AG20443 (cell line): ENCODE data around the gene BGN.

ENCODE experiments used
- DNase-seq: peaks from one replicate; pipeline ENCODE4 v3.0.0; 2012; ENCODE audit warnings: low spot score, mixed read lengths

Gene BGN

DNA sequence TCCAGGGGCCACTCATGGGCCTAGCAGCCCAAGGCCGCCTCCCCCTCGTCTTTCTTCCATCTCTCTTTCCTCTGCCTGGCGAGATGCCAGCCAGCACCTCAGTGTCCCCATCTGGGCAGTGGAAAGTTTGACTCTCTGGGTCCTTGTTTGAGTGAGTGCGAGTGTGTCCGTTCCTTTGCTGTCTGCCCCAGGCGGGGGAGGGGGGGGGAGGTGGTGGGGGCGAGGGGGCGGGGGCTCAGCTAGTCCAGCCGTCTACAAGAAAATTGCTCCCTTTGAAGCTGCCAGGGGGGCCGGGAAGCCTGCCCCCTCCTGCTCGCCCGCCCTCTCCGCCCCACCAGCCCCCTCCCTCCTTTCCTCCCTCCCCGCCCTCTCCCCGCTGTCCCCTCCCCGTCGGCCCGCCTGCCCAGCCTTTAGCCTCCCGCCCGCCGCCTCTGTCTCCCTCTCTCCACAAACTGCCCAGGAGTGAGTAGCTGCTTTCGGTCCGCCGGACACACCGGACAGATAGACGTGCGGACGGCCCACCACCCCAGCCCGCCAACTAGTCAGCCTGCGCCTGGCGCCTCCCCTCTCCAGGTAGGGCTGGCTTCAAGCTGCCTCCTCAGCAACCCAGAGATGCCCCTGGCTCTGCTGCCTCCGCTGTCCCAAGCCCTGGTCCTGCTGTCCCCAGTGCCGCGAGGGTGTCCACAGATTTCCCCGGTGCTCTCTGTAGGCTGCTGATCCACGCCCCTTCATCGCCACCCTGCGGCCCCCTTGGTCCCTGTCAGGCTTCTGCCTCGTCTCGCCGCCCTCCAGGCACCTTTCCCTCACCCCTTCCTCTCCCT is at the start of gene BGN:
BGN (plus strand) TSS at position 440 of the 821 bp plus-strand sequence. CDS start 9,652 bp downstream, outside the sequence.
- DNase-seq, result peak; percentile 66

DNA sequence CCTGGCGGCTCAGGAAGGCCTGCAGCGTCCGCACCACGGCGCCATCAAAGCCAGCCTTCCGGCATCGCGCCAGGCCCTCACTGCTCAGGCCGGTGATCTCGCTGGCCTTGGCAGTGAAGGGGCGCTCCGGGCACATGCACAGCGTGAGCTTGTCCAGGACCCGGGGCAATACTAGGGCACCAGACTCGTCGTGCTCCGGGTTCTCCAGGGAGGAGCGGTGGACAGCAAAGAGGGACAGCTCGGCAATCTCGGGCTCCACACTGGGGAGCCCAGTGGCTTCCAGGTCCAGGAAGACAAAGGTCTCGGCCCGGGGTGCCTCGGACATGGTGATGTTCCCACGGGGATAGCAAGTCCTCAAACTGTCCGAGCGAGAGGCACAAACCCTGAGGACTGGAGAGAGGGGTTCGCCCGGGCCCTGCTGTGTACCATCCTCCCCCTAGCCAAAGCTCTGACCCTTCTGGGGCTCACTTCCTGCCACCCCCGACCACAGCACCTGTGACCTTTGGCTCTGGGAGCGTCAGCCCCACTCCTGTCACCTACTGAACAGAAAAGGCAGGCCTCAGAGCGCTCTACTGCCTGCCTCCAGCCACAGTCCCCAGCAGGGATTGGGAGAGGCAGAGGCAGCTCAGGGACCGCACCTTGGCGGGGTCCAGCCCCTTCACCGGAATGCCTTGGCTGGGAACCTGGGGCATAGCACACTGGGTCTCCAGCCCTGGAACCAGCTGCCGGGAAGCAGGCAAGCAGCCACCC is 49.5 kb upstream of the BGN start:
- DNase-seq, result no peak

- no peak for DNase-seq
Measured at GRCh38 chrX:153445856-153446635, 48.7 kb upstream of the BGN start, which contains the start of gene TREX2. Gene TREX2, minus strand, starts transcription at chrX:153446056. Its CDS starts 626 bp downstream, at chrX:153445430.

DNA sequence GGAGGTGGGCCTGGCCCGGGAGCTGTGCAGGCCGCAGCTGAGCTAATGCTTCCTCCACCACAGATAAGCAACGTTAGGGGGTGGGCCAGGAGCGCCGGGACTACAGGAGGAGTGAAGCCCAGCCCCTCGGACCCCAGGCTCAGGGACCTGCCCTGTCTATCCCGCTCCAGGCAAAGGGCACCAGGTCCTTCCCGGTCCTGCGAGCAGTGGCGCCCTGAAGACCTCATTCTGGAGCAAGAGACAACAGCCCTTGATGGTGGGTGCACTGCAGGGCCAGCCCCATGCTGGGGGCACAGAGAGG is 48.2 kb upstream of the BGN start:
- no peak for DNase-seq

DNA sequence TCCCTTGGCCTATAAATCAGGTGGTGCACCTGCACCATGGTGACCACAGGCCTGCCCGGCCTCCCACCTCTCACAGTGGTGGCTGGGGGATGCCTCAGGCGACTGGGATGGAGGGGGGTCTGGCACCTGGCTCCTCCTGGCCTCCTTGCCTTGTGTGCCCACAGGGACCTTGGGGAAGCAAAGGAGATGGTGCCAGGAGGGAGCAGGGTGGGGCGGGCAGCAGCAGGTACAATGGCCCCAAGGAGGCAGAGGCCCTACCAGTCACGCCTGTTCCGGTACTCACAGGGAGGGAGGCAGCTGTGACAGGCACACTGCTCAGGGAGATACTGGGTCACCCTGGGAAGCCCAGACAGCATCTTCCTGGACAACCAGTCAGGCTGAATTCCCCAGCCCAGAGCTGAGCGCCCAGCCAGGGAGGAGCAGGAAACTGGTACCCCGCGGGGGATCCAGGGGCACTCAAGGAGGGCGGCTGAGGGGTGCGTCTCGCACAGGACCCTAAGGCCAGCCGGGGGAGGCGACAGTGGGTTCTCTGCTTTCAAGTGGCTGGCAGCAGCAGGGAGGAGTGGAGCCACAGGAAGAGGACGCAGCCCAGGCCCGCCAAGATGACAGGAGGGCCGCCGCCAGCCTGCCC is 47.7 kb upstream of the BGN start:
- DNase-seq, result no peak

- no peak for DNase-seq
Measured at GRCh38 chrX:153447581-153447960, 47.2 kb upstream of the BGN start.

DNA sequence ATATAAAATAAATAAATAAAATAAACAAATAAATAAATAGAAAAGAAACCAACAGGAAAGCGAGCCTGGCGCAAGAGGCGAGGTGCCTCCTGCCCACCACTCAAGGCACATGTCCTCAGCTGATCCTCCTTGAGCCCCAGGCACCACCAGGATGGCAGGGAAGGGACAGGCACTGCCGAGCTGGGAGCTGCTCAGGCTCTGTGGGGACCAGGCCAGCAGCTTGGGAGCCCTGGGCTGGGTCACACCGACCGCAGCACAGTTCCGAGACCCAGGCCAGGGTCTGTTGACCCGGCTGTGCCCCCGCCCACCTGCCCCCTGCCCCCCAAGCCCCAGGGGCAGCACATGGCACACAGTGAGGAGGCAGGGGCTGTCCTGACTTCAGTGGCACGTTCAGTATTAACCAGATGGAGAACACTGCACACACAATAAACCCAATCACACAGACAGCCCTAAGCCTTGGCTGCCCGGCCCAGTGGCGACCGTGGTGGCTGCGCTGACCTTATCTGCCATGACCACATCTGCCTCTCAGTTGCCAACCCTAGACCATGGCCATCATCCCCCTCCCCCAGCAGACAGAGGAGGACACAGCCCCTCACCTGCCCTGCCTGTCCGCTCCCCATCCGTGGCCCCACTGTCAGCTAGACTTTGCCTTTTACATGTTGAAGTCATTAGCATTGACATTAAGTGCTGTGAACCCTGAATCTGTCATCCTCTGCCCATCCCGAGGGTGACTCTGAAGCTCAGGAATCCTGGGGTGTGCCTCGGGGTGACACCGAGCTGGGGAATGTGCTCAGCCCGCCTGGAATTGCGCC is 46.0 kb upstream of the BGN start:
- DNase-seq, result peak; percentile 17

GRCh38 chrX:153449368-153450113 is 45.2 kb upstream of the BGN start:
- no peak for DNase-seq

DNA sequence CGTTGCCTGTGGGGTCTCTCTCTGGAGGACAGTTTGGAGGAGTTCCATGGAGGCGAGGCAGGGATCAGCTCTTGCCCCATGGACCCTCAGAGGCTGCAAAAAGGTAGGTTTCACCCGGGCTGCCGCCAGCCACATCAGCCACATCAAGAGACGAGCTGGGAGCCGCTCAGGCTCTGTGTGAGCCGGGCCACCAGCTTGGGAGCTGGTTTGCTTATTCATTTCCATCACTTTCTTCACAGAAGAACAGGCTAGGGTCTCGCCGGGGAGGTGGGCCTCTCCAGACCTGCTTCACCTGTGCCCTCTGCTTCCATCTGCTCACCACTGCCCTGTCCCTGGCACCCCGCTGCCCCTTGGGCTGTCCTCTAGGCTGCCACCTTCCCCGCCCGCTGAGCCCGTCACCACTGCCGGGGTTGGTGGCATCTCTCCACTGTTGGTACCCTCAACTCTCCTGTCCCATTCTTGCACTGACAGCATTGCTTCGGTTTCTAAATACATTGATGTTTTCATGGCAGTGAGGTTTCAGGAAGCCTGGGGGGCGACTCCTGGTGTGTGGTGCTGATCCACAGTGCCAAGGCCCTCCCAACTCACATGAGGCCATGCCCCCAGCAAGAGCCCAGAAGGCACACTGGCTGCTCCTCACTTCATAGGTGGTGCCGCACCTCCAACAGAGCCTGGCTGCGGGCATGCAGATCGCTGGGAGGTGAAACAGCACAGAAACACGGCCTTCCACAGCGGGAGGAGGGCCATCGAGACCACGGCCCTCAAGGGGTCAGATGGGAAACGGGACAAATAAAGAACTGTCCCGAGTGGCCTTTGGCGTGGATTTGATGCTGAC is 44.4 kb upstream of the BGN start:
- no peak for DNase-seq

DNA sequence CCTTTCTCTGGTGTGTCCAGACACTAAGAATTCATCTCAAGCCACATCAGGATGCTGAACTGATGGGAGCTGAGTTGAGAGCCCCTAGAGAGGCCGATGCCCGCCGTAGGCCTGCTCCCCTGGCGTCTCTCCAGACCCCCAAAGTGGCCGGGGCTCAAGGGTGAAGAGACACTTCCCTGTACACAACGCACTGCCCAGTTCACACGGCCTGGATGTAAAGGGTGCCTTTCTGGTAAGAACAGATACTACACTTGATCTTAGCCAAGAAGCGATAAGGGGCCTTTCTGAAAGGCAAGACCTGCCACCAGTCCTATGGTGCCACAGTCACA is 43.9 kb upstream of the BGN start:
- no peak for DNase-seq

- DNase-seq, result no peak
Measured at GRCh38 chrX:153454901-153455550, 39.8 kb upstream of the BGN start.

DNA sequence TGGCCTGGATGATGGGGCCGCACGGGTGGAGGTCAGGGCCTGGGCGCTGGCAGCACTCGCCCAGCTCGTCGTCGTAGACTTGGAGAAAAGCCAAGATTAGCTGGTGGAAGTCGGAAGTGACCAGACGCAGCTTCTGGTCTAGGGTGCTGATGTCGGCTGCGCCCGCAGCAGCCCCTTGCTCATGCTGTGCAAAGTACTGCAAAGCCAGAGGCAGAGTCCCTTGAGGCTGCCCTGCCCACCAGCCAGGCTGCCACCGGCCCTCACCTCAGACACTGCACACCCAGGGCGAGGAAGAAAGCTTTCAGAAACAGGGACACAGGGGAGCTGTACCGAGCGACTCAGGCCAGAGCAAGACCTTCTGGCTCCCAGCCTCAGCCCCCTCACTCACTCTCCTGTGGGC is 39.2 kb upstream of the BGN start:
- no peak for DNase-seq

- no peak for DNase-seq
Measured at GRCh38 chrX:153456161-153456560, 38.6 kb upstream of the BGN start.

DNA sequence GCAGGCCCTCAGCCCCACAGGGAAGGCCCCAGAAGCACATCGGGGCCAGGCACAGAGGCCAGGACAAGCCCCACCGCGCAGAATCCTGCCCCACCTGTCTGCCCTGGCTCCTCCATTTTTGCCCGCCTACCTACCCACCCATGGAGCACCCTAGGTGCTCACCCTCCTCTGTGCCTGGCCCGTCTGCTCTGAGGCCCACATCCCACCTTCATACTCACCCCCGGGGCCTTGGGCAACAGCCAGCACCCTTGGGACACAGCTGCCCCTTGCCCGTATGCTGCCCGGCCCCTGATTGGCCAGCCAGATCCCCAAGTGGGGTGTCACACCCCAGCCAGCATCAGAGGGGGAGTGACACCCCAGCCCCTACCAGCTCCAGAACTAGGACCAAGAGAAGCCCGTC is 38.1 kb upstream of the BGN start:
- no peak for DNase-seq

GRCh38 chrX:153457136-153457825 is 37.5 kb upstream of the BGN start:
- no peak for DNase-seq

DNA sequence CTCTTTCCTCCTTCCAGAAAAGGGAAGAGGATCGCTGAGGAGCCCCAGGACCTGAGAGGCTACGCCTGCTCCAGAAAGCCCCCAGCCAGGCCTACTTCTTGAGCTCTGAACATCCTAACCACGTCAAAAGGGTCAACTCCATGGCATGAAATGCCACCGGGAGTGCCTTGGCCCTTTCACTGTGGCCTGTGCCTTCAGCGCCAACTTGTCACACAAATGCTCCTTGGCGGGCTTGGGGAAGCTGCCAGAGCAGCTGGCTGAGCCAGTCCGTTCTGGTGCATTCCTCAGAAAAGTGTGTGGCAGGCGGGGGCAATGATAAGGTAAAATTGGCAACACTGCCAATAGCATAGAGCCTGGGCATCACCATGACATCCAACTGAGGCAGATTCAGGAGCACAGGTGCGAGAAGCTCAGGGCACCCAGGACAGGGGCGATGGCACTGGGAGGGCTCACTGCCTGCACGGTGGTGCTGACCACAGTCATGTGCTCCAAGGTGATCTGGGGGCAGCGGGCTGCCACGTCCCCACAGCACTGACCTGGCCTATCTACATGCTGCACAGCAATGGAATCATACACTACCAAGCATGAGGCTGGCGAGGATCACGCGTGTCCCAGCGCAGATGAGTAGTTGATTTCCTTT is 36.8 kb upstream of the BGN start:
- DNase-seq, result no peak

- no peak for DNase-seq
Measured at GRCh38 chrX:153458476-153458875, 36.3 kb upstream of the BGN start.

GRCh38 chrX:153459986-153460385 is 34.8 kb upstream of the BGN start:
- DNase-seq, result peak; percentile 60
